H9 (cell line): Measurements from ENCODE around the gene MIR17HG. TPM values are rescaled to one million over a fixed set of nuclear protein-coding genes. Genes with fewer than 3 reads are reported as not detected.

Source experiments
- DNase-seq: peaks from one replicate; pipeline ENCODE4 v3.0.0-alpha.2; 2017
- H2AFZ ChIP-seq: one replicate; pipeline ENCODE4 v1.6.1; 2013; ENCODE audit warnings: mild to moderate bottlenecking, low read length, control low read depth, moderate library complexity
- H2AK5ac ChIP-seq: 2 replicates; pipeline ENCODE4 v1.6.1; 2013; ENCODE audit warnings: low read length, control low read depth, mixed read lengths; ENCODE audit not compliant: insufficient read length
- H2BK120ac ChIP-seq: one replicate; pipeline ENCODE4 v1.6.1; 2013; ENCODE audit warnings: low read depth, mild to moderate bottlenecking, low read length, control low read depth, inconsistent platforms; ENCODE audit not compliant: poor library complexity, severe bottlenecking
- H2BK12ac ChIP-seq: 2 replicates; pipeline ENCODE4 v1.6.1; 2013; ENCODE audit warnings: low read length, control low read depth, mixed read lengths, low read depth; ENCODE audit not compliant: insufficient read length
- H2BK15ac ChIP-seq: 2 replicates; pipeline ENCODE4 v1.6.1; 2013; ENCODE audit warnings: low read depth, low read length, control low read depth
- H2BK20ac ChIP-seq: one replicate; pipeline ENCODE4 v1.6.1; 2013; ENCODE audit warnings: low read depth, mild to moderate bottlenecking, low read length, control low read depth, inconsistent platforms; ENCODE audit not compliant: poor library complexity, severe bottlenecking
- H2BK5ac ChIP-seq: 2 replicates; pipeline ENCODE4 v1.6.1; 2013; ENCODE audit warnings: low read length, control low read depth, mixed read lengths; ENCODE audit not compliant: insufficient read length
- H3K14ac ChIP-seq: 2 replicates; pipeline ENCODE4 v1.6.1; 2013; ENCODE audit warnings: low read length, control low read depth; ENCODE audit not compliant: insufficient read depth
- H3K18ac ChIP-seq: 2 replicates; pipeline ENCODE4 v1.6.1; 2013; ENCODE audit warnings: low read depth, mild to moderate bottlenecking, mixed read lengths, low read length, control low read depth; ENCODE audit not compliant: insufficient read length
- H3K23ac ChIP-seq: 2 replicates; pipeline ENCODE4 v1.6.1; 2013; ENCODE audit warnings: low read length, control low read depth, mixed read lengths, low read depth; ENCODE audit not compliant: insufficient read length
- H3K23me2 ChIP-seq: 2 replicates; pipeline ENCODE4 v1.6.1; 2013; ENCODE audit warnings: low read depth, mild to moderate bottlenecking, mixed read lengths, low read length, control low read depth; ENCODE audit not compliant: insufficient read length, poor library complexity, severe bottlenecking
- H3K27ac ChIP-seq: 2 replicates; pipeline ENCODE4 v1.5.1; 2013; ENCODE audit warnings: low read length, control low read depth, mixed read lengths, low read depth; ENCODE audit not compliant: insufficient read length
- H3K27me3 ChIP-seq: 2 replicates; pipeline ENCODE4 v1.6.1; 2013; ENCODE audit warnings: low read length, control low read depth, inconsistent platforms; ENCODE audit not compliant: insufficient read depth
- H3K4ac ChIP-seq: 2 replicates; pipeline ENCODE4 v1.6.1; 2013; ENCODE audit warnings: low read depth, mild to moderate bottlenecking, control low read depth, inconsistent platforms, low read length, moderate library complexity
- H3K4me1 ChIP-seq: 2 replicates; pipeline ENCODE4 v1.6.1; 2013; ENCODE audit warnings: low read length, control low read depth, inconsistent platforms; ENCODE audit not compliant: insufficient read depth
- H3K4me2 ChIP-seq: 2 replicates; pipeline ENCODE4 v1.6.1; 2013; ENCODE audit warnings: low read length, control low read depth, mixed read lengths; ENCODE audit not compliant: insufficient read length, insufficient read depth
- H3K56ac ChIP-seq: 2 replicates; pipeline ENCODE4 v1.6.1; 2013; ENCODE audit warnings: low read depth, mild to moderate bottlenecking, mixed read lengths, low read length, control low read depth; ENCODE audit not compliant: insufficient read length
- H3K79me1 ChIP-seq: 2 replicates; pipeline ENCODE4 v1.6.1; 2013; ENCODE audit warnings: low read depth, mild to moderate bottlenecking, moderate library complexity, low read length, control low read depth, inconsistent platforms; ENCODE audit not compliant: insufficient read depth, poor library complexity, severe bottlenecking
- H3K79me2 ChIP-seq: 2 replicates; pipeline ENCODE4 v1.6.1; 2013; ENCODE audit warnings: low read length, control low read depth, inconsistent platforms; ENCODE audit not compliant: insufficient read depth
- H3K9ac ChIP-seq: 2 replicates; pipeline ENCODE4 v1.6.1; 2013; ENCODE audit warnings: low read length, control low read depth, mixed read lengths; ENCODE audit not compliant: insufficient read length; ENCODE audit errors: extremely low read depth
- H3K9me3 ChIP-seq: one replicate; pipeline ENCODE4 v1.6.1; 2013; ENCODE audit warnings: low read depth, low read length, inconsistent platforms; ENCODE audit not compliant: control insufficient read depth
- H3T11ph ChIP-seq: one replicate; pipeline ENCODE4 v1.6.1; 2013; ENCODE audit warnings: mild to moderate bottlenecking, low read length, control low read depth, inconsistent platforms
- H4K20me1 ChIP-seq: one replicate; pipeline ENCODE4 v1.6.1; 2013; ENCODE audit not compliant: control insufficient read depth, insufficient read length, insufficient read depth
- H4K5ac ChIP-seq: 2 replicates; pipeline ENCODE4 v1.6.1; 2013; ENCODE audit warnings: low read depth, mild to moderate bottlenecking, mixed read lengths, low read length, control low read depth; ENCODE audit not compliant: insufficient read length
- H4K8ac ChIP-seq: replicated peaks from 2 replicates; pipeline ENCODE4 v1.6.1; 2013; ENCODE audit warnings: low read length, control low read depth, mixed read lengths, low read depth; ENCODE audit not compliant: insufficient read length
- H4K91ac ChIP-seq: 2 replicates; pipeline ENCODE4 v1.6.1; 2013; ENCODE audit warnings: low read depth, mild to moderate bottlenecking, moderate library complexity, mixed read lengths, low read length, control low read depth; ENCODE audit not compliant: insufficient read length
- H3K27ac Mint-ChIP-seq, 3 experiments: 2 replicates in 2 of 3; 3 replicates in 1 of 3; pipeline ENCODE4 v1.8.0; 2020 to 2021; ENCODE audit warnings: mixed read lengths in 3 of 3, mild to moderate bottlenecking in 1 of 3, moderate library complexity in 1 of 3
- H3K27me3 Mint-ChIP-seq: 2 replicates; pipeline ENCODE4 v1.8.0; 2021; ENCODE audit warnings: low read depth, mild to moderate bottlenecking, moderate library complexity, mixed read lengths
- H3K36me3 Mint-ChIP-seq, 3 experiments: 2 replicates in 2 of 3; 3 replicates in 1 of 3; pipeline ENCODE4 v1.8.0; 2020 to 2021; ENCODE audit warnings: low read depth in 3 of 3, mixed read lengths in 3 of 3; ENCODE audit not compliant: insufficient read depth in 1 of 3
- H3K4me1 Mint-ChIP-seq, 2 experiments: 2 replicates each; pipeline ENCODE4 v1.8.0; 2020; ENCODE audit warnings: mixed read lengths in 2 of 2
- H3K4me3 Mint-ChIP-seq, 2 experiments: 2 replicates in 1 of 2; 3 replicates in 1 of 2; pipeline ENCODE4 v1.8.0; 2020 to 2021; ENCODE audit warnings: mild to moderate bottlenecking in 2 of 2, mixed read lengths in 2 of 2, moderate library complexity in 1 of 2
- H3K9me3 Mint-ChIP-seq, 2 experiments: 2 replicates in 1 of 2; 3 replicates in 1 of 2; pipeline ENCODE4 v1.8.0; 2020; ENCODE audit warnings: mild to moderate bottlenecking in 2 of 2, mixed read lengths in 2 of 2, moderate library complexity in 1 of 2
- total RNA-seq: library from RNA; stranded (reverse); gene quantifications from 2 replicates; pipeline ENCODE4 v1.2.1, GENCODE V29; 2021
- TF ChIP-seq, protein P1 (sequence below): fragments of 200-600 bp; sonication (generic); conservative IDR thresholded peaks from 3 replicates; pipeline ENCODE4 v1.8.0; 2021; ENCODE audit warnings: antibody characterized with exemption, mild to moderate bottlenecking

The MIR17HG gene
- total RNA-seq, 1 experiment from 2014 or later, result 38.7 TPM

GRCh38 chr13:91314888-91315287 lies 32.6 kb upstream of the MIR17HG start:
- H3K14ac ChIP-seq, result no peak overlapping the region
- H3K79me1 ChIP-seq, result no peaks in the 10 kb centered on the region
- H3K27me3 Mint-ChIP-seq, result no peaks in the 10 kb centered on the region
- DNase-seq, result no peak
- H3T11ph ChIP-seq, result no peak overlapping the region
- H3K23me2 ChIP-seq, result no peaks in the 10 kb centered on the region
- no peak overlapping the region for H4K5ac ChIP-seq
- H3K36me3 Mint-ChIP-seq, result no peaks in the 10 kb centered on the region
- H3K4ac ChIP-seq, result no peak overlapping the region
- H3K27me3 ChIP-seq, result no peaks in the 10 kb centered on the region
- no peak overlapping the region for H4K91ac ChIP-seq
- H4K8ac ChIP-seq, result no peak overlapping the region
- H3K9ac ChIP-seq, result no peak overlapping the region
- peaks cover 1 to 13% of the 10 kb centered on the region in 2 experiments; a peak in 2 of 4 replicates for H3K4me1 Mint-ChIP-seq
- no peaks in the 10 kb centered on the region for H3K9me3 ChIP-seq
- no peak overlapping the region for H3K4me3 Mint-ChIP-seq
- H3K4me2 ChIP-seq, result no peak overlapping the region
- no peak overlapping the region for H2BK15ac ChIP-seq
- H2AK5ac ChIP-seq, result no peak overlapping the region
- no peak overlapping the region for H2BK5ac ChIP-seq
- H3K4me1 ChIP-seq, result no peaks in the 10 kb centered on the region
- H3K23ac ChIP-seq, result no peak overlapping the region
- H2AFZ ChIP-seq, result no peak overlapping the region
- no peaks in the 10 kb centered on the region for H4K20me1 ChIP-seq
- no peak overlapping the region for H3K18ac ChIP-seq
- no peak overlapping the region for H2BK12ac ChIP-seq
- no peaks in the 10 kb centered on the region for H3K9me3 Mint-ChIP-seq
- TF ChIP-seq, protein P1, sequence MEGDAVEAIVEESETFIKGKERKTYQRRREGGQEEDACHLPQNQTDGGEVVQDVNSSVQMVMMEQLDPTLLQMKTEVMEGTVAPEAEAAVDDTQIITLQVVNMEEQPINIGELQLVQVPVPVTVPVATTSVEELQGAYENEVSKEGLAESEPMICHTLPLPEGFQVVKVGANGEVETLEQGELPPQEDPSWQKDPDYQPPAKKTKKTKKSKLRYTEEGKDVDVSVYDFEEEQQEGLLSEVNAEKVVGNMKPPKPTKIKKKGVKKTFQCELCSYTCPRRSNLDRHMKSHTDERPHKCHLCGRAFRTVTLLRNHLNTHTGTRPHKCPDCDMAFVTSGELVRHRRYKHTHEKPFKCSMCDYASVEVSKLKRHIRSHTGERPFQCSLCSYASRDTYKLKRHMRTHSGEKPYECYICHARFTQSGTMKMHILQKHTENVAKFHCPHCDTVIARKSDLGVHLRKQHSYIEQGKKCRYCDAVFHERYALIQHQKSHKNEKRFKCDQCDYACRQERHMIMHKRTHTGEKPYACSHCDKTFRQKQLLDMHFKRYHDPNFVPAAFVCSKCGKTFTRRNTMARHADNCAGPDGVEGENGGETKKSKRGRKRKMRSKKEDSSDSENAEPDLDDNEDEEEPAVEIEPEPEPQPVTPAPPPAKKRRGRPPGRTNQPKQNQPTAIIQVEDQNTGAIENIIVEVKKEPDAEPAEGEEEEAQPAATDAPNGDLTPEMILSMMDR, result no peak
- H3K27ac Mint-ChIP-seq, result no peak overlapping the region
- H3K79me2 ChIP-seq, result no peaks in the 10 kb centered on the region
- no peak overlapping the region for H2BK120ac ChIP-seq
- H2BK20ac ChIP-seq, result no peak overlapping the region
- no peak overlapping the region for H3K27ac ChIP-seq
- H3K56ac ChIP-seq, result no peak overlapping the region
